Adrenal gland (tissue), 5 donors: ENCODE data around the gene TOGARAM2.

Experiments
- CTCF ChIP-seq, 6 experiments: fragments of 450-650 bp in 4 of 6; fragments of 200-600 bp in 2 of 6; sonication (generic) in 1 of 6; IDR thresholded peaks; 1 replicate in 5 of 6; 2 replicates in 1 of 6; pipeline versions ENCODE4 v1.5.1 to v1.8.0; 2016 to 2021; ENCODE audit warnings: antibody characterized with exemption in 6 of 6, mild to moderate bottlenecking in 2 of 6, moderate library complexity in 1 of 6
- POLR2A ChIP-seq, 2 donors: fragments of 450-650 bp; IDR thresholded peaks; one replicate each; pipeline ENCODE4 v1.6.1; 2017; ENCODE audit warnings: antibody characterized with exemption in 2 of 2, mild to moderate bottlenecking in 2 of 2, moderate library complexity in 1 of 2
- donor health status: DM: no; HTN: no; CAD: no.

DNA sequence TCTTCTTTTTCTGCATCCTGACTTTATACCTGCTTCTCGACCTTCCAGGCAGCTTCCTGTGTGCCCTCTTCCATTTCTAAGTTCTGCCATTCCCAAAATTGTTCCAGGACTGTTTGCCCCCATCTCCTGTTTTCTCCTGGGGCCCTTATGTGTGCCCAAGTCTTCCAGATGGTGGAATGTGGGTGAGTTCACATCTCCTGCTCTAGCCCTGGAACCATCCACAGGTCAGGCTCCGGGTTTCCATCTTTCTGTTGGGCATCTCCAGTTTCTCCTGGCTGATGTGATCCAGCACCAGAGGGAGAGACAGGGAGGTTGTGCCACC is 25.8 kb downstream of the TOGARAM2 start:
- no peak for TF ChIP-seq CTCF (IDR thresholded peaks at IDR 0.05)
- no peak for TF ChIP-seq POLR2A (IDR thresholded peaks at IDR 0.05)
